Neural progenitor cell (in vitro differentiated cells): ENCODE data around the gene MANF. TPM values are rescaled to one million over a fixed set of nuclear protein-coding genes. Genes with fewer than 3 reads are reported as not detected.

Experiments used
- DNase-seq: peaks from one replicate; pipeline ENCODE4 v3.0.0-alpha.2; 2016; ENCODE audit warnings: low spot score
- H2AFZ ChIP-seq: fragments of 200-600 bp; sonication (generic); replicated peaks from 2 replicates; pipeline ENCODE4 v1.6.1; 2016; ENCODE audit warnings: antibody characterized with exemption
- H3F3A ChIP-seq: fragments of 200-600 bp; sonication (generic); 2 replicates; pipeline ENCODE4 v1.6.1; 2016; ENCODE audit warnings: antibody characterized with exemption, low read depth
- H3K27ac ChIP-seq: fragments of 200-600 bp; sonication (generic); 2 replicates; pipeline ENCODE4 v1.5.1; 2016; ENCODE audit warnings: mild to moderate bottlenecking
- H3K27me3 ChIP-seq: fragments of 200-600 bp; sonication (generic); 2 replicates; pipeline ENCODE4 v1.6.1; 2016; ENCODE audit warnings: mild to moderate bottlenecking, moderate library complexity
- H3K36me3 ChIP-seq: fragments of 200-600 bp; sonication (generic); 2 replicates; pipeline ENCODE4 v1.5.1; 2016
- H3K4me1 ChIP-seq: fragments of 200-600 bp; sonication (generic); 2 replicates; pipeline ENCODE4 v1.6.1; 2016; ENCODE audit warnings: mixed run types
- H3K4me2 ChIP-seq: fragments of 200-600 bp; sonication (generic); 2 replicates; pipeline ENCODE4 v1.6.1; 2016
- H3K4me3 ChIP-seq: fragments of 200-600 bp; sonication (generic); 2 replicates; pipeline ENCODE4 v1.5.1; 2016
- H3K79me2 ChIP-seq: fragments of 200-600 bp; sonication (generic); 2 replicates; pipeline ENCODE4 v1.6.1; 2016; ENCODE audit warnings: low read depth
- H3K9ac ChIP-seq: fragments of 200-600 bp; sonication (generic); 2 replicates; pipeline ENCODE4 v1.6.1; 2016
- H3K9me3 ChIP-seq: fragments of 200-600 bp; sonication (generic); 2 replicates; pipeline ENCODE4 v1.5.1; 2016; ENCODE audit warnings: low read depth
- H4K20me1 ChIP-seq: fragments of 200-600 bp; sonication (generic); 2 replicates; pipeline ENCODE4 v1.6.1; 2016; ENCODE audit warnings: low read depth
- H3K27ac Mint-ChIP-seq: 3 replicates; pipeline ENCODE4 v1.8.0; 2021; ENCODE audit warnings: mixed read lengths
- H3K27me3 Mint-ChIP-seq: 2 replicates; pipeline ENCODE4 v1.8.0; 2022; ENCODE audit warnings: low read depth, mild to moderate bottlenecking, inconsistent platforms, moderate library complexity, mixed read lengths; ENCODE audit not compliant: insufficient read depth
- H3K36me3 Mint-ChIP-seq: 3 replicates; pipeline ENCODE4 v1.8.0; 2021; ENCODE audit warnings: mixed read lengths
- H3K4me1 Mint-ChIP-seq: 3 replicates; pipeline ENCODE4 v1.8.0; 2021; ENCODE audit warnings: mixed read lengths
- H3K4me3 Mint-ChIP-seq: 3 replicates; pipeline ENCODE4 v1.8.0; 2021; ENCODE audit warnings: mild to moderate bottlenecking, moderate library complexity, mixed read lengths
- H3K9me3 Mint-ChIP-seq: 3 replicates; pipeline ENCODE4 v1.8.0; 2020; ENCODE audit warnings: mixed read lengths
- CTCF ChIP-seq: fragments of 200-600 bp; sonication (generic); IDR thresholded peaks from 2 replicates; pipeline ENCODE4 v1.5.1; 2017; ENCODE audit warnings: antibody characterized with exemption, mild to moderate bottlenecking
- EZH2 ChIP-seq: fragments of 200-600 bp; sonication (generic); IDR thresholded peaks from 2 replicates; pipeline ENCODE4 v1.6.1; 2017; ENCODE audit warnings: antibody characterized with exemption, mild to moderate bottlenecking, moderate library complexity
- EZH2phosphoT487 ChIP-seq: fragments of 200-600 bp; sonication (generic); IDR thresholded peaks from 2 replicates; pipeline ENCODE4 v1.6.1; 2017; ENCODE audit warnings: antibody characterized with exemption
- total RNA-seq: library from RNA; depleted of rRNA; stranded (reverse); fragments of >200 nt; gene quantifications from 2 replicates; pipeline ENCODE4 v1.2.3, GENCODE V29; 2015; ENCODE audit warnings: low replicate concordance

Gene MANF
- total RNA-seq, 1 donor from 2014 or later, result 68.9 TPM

GRCh38 chr3:51422211-51422610, 37.1 kb downstream of the MANF start:
- no peaks in the 10 kb centered on the region for H3K4me1 Mint-ChIP-seq
- H3K27me3 Mint-ChIP-seq, result no peaks in the 10 kb centered on the region
- Histone ChIP-seq H3K4me2 (no peak overlapping the region), H4K20me1 (no peaks in the 10 kb centered on the region), H3K4me3 (no peak overlapping the region), H3K9me3 (no peaks in the 10 kb centered on the region), H2AFZ (no peak overlapping the region), H3K79me2 (no peaks in the 10 kb centered on the region), H3K9ac (no peak overlapping the region), H3F3A (no peaks in the 10 kb centered on the region), H3K36me3 (no peaks in the 10 kb centered on the region), H3K27ac (no peak overlapping the region), H3K27me3 (no peaks in the 10 kb centered on the region), H3K4me1 (no peaks in the 10 kb centered on the region)
- H3K27ac Mint-ChIP-seq, result no peak overlapping the region
- H3K9me3 Mint-ChIP-seq, result no peaks in the 10 kb centered on the region
- DNase-seq, result no peak
- TF ChIP-seq CTCF (no peak), EZH2 (no peak), EZH2phosphoT487 (no peak)
- peaks cover 16% of the 10 kb centered on the region for H3K36me3 Mint-ChIP-seq
- H3K4me3 Mint-ChIP-seq, result no peak overlapping the region

- H3K9me3 Mint-ChIP-seq, result no peaks in the 10 kb centered on the region
- H3K4me3 ChIP-seq, result no peak overlapping the region
- no peak overlapping the region for H3K4me2 ChIP-seq
- no peak overlapping the region for H3K9ac ChIP-seq
- no peak overlapping the region for H2AFZ ChIP-seq
- H3K4me3 Mint-ChIP-seq, result no peak overlapping the region
- no peaks in the 10 kb centered on the region for H3K27me3 Mint-ChIP-seq
- H3K4me1 ChIP-seq, result no peaks in the 10 kb centered on the region
- no peaks in the 10 kb centered on the region for H3K4me1 Mint-ChIP-seq
- H3K79me2 ChIP-seq, result no peaks in the 10 kb centered on the region
- no peaks in the 10 kb centered on the region for H3K36me3 ChIP-seq
- DNase-seq, result no peak
- no peaks in the 10 kb centered on the region for H3K27me3 ChIP-seq
- TF ChIP-seq EZH2 (no peak), EZH2phosphoT487 (no peak), CTCF (no peak)
- no peak overlapping the region for H3K27ac Mint-ChIP-seq
- H3K9me3 ChIP-seq, result no peaks in the 10 kb centered on the region
- no peaks in the 10 kb centered on the region for H4K20me1 ChIP-seq
- H3K27ac ChIP-seq, result no peak overlapping the region
- peaks cover 9% of the 10 kb centered on the region for H3K36me3 Mint-ChIP-seq
- H3F3A ChIP-seq, result no peaks in the 10 kb centered on the region
These were observed 41.8 kb downstream of the MANF start for GRCh38 chr3:51426921-51427320.

- no peak for DNase-seq
- H3K79me2 ChIP-seq, result peaks cover 1% of the 10 kb centered on the region
- H2AFZ ChIP-seq, result no peak overlapping the region
- no peak for TF ChIP-seq CTCF
- no peaks in the 10 kb centered on the region for H3K4me1 ChIP-seq
- no peaks in the 10 kb centered on the region for H3K27me3 Mint-ChIP-seq
- no peak overlapping the region for H3K27ac Mint-ChIP-seq
- H3F3A ChIP-seq, result no peaks in the 10 kb centered on the region
- peaks cover 4% of the 10 kb centered on the region for H3K36me3 ChIP-seq
- H3K4me3 ChIP-seq, result no peak overlapping the region
- no peaks in the 10 kb centered on the region for H3K9me3 ChIP-seq
- H3K4me1 Mint-ChIP-seq, result no peaks in the 10 kb centered on the region
- H3K9me3 Mint-ChIP-seq, result no peaks in the 10 kb centered on the region
- H3K4me2 ChIP-seq, result no peak overlapping the region
- H3K4me3 Mint-ChIP-seq, result no peak overlapping the region
- H3K9ac ChIP-seq, result no peak overlapping the region
- H3K27ac ChIP-seq, result no peak overlapping the region
- peaks cover 2% of the 10 kb centered on the region for H4K20me1 ChIP-seq
- H3K36me3 Mint-ChIP-seq, result peaks cover 16% of the 10 kb centered on the region
- no peaks in the 10 kb centered on the region for H3K27me3 ChIP-seq
These were observed 44.0 kb downstream of the MANF start for GRCh38 chr3:51429138-51429537.

- no peak overlapping the region for H2AFZ ChIP-seq
- Mint-ChIP-seq H3K27ac (no peak overlapping the region), H3K36me3 (peaks cover 11% of the 10 kb centered on the region), H3K9me3 (no peaks in the 10 kb centered on the region), H3K4me3 (no peak overlapping the region), H3K4me1 (no peaks in the 10 kb centered on the region), H3K27me3 (no peaks in the 10 kb centered on the region)
- DNase-seq, result no peak
- H3K4me2 ChIP-seq, result no peak overlapping the region
- H3K4me3 ChIP-seq, result no peak overlapping the region
- H3K27ac ChIP-seq, result no peak overlapping the region
- H3K36me3 ChIP-seq, result peaks cover 10% of the 10 kb centered on the region
- H3F3A ChIP-seq, result no peaks in the 10 kb centered on the region
- H3K4me1 ChIP-seq, result no peaks in the 10 kb centered on the region
- H3K27me3 ChIP-seq, result no peaks in the 10 kb centered on the region
- peaks cover 3% of the 10 kb centered on the region for H3K79me2 ChIP-seq
- H3K9ac ChIP-seq, result no peak overlapping the region
- H4K20me1 ChIP-seq, result peaks cover 13% of the 10 kb centered on the region
- H3K9me3 ChIP-seq, result no peaks in the 10 kb centered on the region
- TF ChIP-seq CTCF, result no peak
- TF ChIP-seq EZH2, result no peak
- TF ChIP-seq EZH2phosphoT487, result no peak
These were observed 49.0 kb downstream of the MANF start for GRCh38 chr3:51434110-51434509.
